ENCODE data around the gene NR5A2. TPM values are rescaled to one million over a fixed set of nuclear protein-coding genes. Genes with fewer than 3 reads are reported as not detected.

Gene NR5A2
- total and polyA plus RNA-seq, 4 donors: 2.0 to 10.3 (median 4.1) TPM; not detected in 1

DNA sequence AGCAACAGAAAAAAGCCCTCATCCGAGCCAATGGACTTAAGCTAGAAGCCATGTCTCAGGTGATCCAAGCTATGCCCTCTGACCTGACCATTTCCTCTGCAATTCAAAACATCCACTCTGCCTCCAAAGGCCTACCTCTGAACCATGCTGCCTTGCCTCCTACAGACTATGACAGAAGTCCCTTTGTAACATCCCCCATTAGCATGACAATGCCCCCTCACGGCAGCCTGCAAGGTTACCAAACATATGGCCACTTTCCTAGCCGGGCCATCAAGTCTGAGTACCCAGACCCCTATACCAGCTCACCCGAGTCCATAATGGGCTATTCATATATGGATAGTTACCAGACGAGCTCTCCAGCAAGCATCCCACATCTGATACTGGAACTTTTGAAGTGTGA lies 20.7 kb downstream of the NR5A2 start:
- Histone ChIP-seq H3K9me3 (ENCODE audit: control insufficient read depth, low read length) (peaks cover 3% of the 10 kb centered on the region), H3K27ac (ENCODE audit: low read depth in 1 of 2, low read length in 2 of 2) (no peak overlapping the region), H3K36me3 (ENCODE audit: control insufficient read depth in 1 of 2, insufficient read depth in 2 of 2, low read length in 1 of 2) (no peaks in the 10 kb centered on the region), H3K4me1 (ENCODE audit: control insufficient read depth in 1 of 2, insufficient read depth in 2 of 2, low read length in 2 of 2) (no peaks in the 10 kb centered on the region), H3K27me3 (ENCODE audit: control insufficient read depth in 1 of 2, insufficient read depth in 2 of 2, low read length in 1 of 2) (peaks cover 0 to 4% of the 10 kb centered on the region in 2 donors), H3K4me3 (ENCODE audit: low read length in 2 of 2) (no peak overlapping the region)
- intact Hi-C loops (cut with DNase I): no loop called here
- WGBS, 2 donors: 63 to 67% methylated on average over 5 of the region's 5 CpGs
- no peak for ATAC-seq (ENCODE audit: low FRiP score)
- DNase-seq: no peak

DNA sequence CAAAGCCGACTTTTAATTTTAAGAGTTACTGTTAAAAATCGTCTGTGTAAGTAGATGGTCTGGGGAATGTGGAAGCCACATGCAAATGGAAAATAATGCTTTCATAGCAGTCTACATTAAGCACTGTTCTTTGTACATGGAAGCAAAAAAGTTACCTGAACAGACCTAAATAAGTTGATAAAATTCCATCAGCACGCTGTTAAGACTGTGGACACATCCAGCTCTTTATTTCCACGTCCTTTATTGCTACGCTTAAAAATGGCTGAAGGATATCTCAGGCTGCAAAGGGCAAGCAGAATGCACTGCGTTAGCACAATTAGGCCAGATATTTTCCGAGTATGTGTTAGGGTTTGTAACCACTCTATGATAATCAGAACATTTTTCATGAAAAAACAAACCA lies 22.3 kb downstream of the NR5A2 start:
- DNase-seq: no peak
- no peaks in the 10 kb centered on the region for H3K4me1 ChIP-seq (ENCODE audit: control insufficient read depth in 1 of 2, insufficient read depth in 2 of 2, low read length in 2 of 2)
- ATAC-seq (ENCODE audit: low FRiP score): no peak
- no peak overlapping the region for H3K27ac ChIP-seq (ENCODE audit: low read depth in 1 of 2, low read length in 2 of 2)
- H3K9me3 ChIP-seq (ENCODE audit: control insufficient read depth, low read length): peaks cover 3% of the 10 kb centered on the region
- peaks cover 0 to 4% of the 10 kb centered on the region in 2 donors for H3K27me3 ChIP-seq (ENCODE audit: control insufficient read depth in 1 of 2, insufficient read depth in 2 of 2, low read length in 1 of 2)
- intact Hi-C loops (cut with DNase I): no loop called here
- WGBS, 2 donors: 69 to 72% methylated on average over 7 of the region's 7 CpGs
- no peak overlapping the region for H3K4me3 ChIP-seq (ENCODE audit: low read length in 2 of 2)
- H3K36me3 ChIP-seq (ENCODE audit: control insufficient read depth in 1 of 2, insufficient read depth in 2 of 2, low read length in 1 of 2): no peaks in the 10 kb centered on the region

DNA sequence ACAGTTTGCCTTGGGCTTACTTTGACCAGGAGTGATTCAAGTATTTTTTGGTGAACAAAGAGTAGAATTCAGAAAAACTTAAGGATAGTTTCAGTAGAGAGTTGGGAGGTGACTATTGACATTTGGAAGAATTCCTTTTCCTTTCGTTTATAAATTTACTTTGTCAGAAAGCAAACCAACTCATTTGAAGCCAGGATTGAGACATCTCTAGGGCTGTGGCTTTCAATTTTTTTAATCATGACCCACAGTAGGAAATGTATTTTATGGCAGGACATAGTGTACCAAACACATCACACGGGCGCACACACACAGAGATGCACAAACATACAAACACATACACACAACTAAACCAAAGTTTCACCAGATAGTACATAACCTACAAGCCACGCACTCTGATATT lies 24.1 kb downstream of the NR5A2 start:
- Histone ChIP-seq H3K27me3 (ENCODE audit: control insufficient read depth in 1 of 2, insufficient read depth in 2 of 2, low read length in 1 of 2) (peaks cover 0 to 4% of the 10 kb centered on the region in 2 donors), H3K4me3 (ENCODE audit: low read length in 2 of 2) (no peak overlapping the region), H3K9me3 (ENCODE audit: control insufficient read depth, low read length) (peaks cover 3% of the 10 kb centered on the region), H3K4me1 (ENCODE audit: control insufficient read depth in 1 of 2, insufficient read depth in 2 of 2, low read length in 2 of 2) (no peaks in the 10 kb centered on the region), H3K36me3 (ENCODE audit: control insufficient read depth in 1 of 2, insufficient read depth in 2 of 2, low read length in 1 of 2) (no peaks in the 10 kb centered on the region), H3K27ac (ENCODE audit: low read depth in 1 of 2, low read length in 2 of 2) (no peak overlapping the region)
- intact Hi-C loops (cut with DNase I): no loop called here
- 86 to 92% methylated on average over 4 of the region's 4 CpGs for WGBS, 2 donors
- DNase-seq (no peak), ATAC-seq (ENCODE audit: low FRiP score) (no peak)

- Histone ChIP-seq H3K4me3 (ENCODE audit: low read length in 2 of 2) (no peak overlapping the region), H3K4me1 (ENCODE audit: control insufficient read depth in 1 of 2, insufficient read depth in 2 of 2, low read length in 2 of 2) (no peaks in the 10 kb centered on the region), H3K27me3 (ENCODE audit: control insufficient read depth in 1 of 2, insufficient read depth in 2 of 2, low read length in 1 of 2) (peaks cover 0 to 4% of the 10 kb centered on the region in 2 donors), H3K36me3 (ENCODE audit: control insufficient read depth in 1 of 2, insufficient read depth in 2 of 2, low read length in 1 of 2) (no peaks in the 10 kb centered on the region), H3K27ac (ENCODE audit: low read depth in 1 of 2, low read length in 2 of 2) (no peak overlapping the region), H3K9me3 (ENCODE audit: control insufficient read depth, low read length) (peaks cover 3% of the 10 kb centered on the region)
- intact Hi-C loops (cut with DNase I): no loop called here
- ATAC-seq (ENCODE audit: low FRiP score) (no peak), DNase-seq (no peak)
- WGBS, 2 donors: 46 to 60% methylated on average over 2 of the region's 2 CpGs
Observed at GRCh38 chr1:200053091-200053490, 25.6 kb downstream of the NR5A2 start.

DNA sequence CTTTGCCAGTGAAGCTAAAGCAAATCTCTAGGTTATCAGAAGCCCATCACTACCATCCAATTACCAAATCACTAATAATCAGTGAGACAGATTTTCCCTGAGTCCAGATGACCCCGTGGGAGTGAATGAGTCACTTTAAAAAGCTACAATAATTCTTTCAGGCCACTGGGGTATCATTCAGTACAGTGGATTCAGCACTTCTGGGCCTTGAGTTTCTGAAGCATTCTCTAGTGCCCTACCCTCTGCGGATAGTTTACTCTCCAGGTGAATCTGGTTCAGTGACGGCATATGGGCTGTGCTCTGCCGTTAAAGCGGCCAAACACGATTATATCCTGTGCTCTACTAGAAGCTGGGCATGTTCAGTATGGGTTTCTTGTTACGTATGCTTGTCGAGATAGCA lies 26.1 kb downstream of the NR5A2 start:
- ATAC-seq (ENCODE audit: low FRiP score) (no peak), DNase-seq (no peak)
- no peaks in the 10 kb centered on the region for H3K4me1 ChIP-seq (ENCODE audit: control insufficient read depth in 1 of 2, insufficient read depth in 2 of 2, low read length in 2 of 2)
- WGBS, 2 donors: 57 to 58% methylated on average over 8 of the region's 8 CpGs
- H3K27me3 ChIP-seq (ENCODE audit: control insufficient read depth in 1 of 2, insufficient read depth in 2 of 2, low read length in 1 of 2): no peaks in the 10 kb centered on the region
- no peaks in the 10 kb centered on the region for H3K9me3 ChIP-seq (ENCODE audit: control insufficient read depth, low read length)
- intact Hi-C loops (cut with DNase I): no loop called here
- no peak overlapping the region for H3K27ac ChIP-seq (ENCODE audit: low read depth in 1 of 2, low read length in 2 of 2)
- no peaks in the 10 kb centered on the region for H3K36me3 ChIP-seq (ENCODE audit: control insufficient read depth in 1 of 2, insufficient read depth in 2 of 2, low read length in 1 of 2)
- H3K4me3 ChIP-seq (ENCODE audit: low read length in 2 of 2): no peak overlapping the region

GRCh38 chr1:200058341-200058740 lies 30.8 kb downstream of the NR5A2 start:
- ATAC-seq (ENCODE audit: low FRiP score) (no peak), DNase-seq (no peak)
- H3K27me3 ChIP-seq (ENCODE audit: control insufficient read depth in 1 of 2, insufficient read depth in 2 of 2, low read length in 1 of 2): peaks cover 0 to 1% of the 10 kb centered on the region in 2 donors
- H3K4me1 ChIP-seq (ENCODE audit: control insufficient read depth in 1 of 2, insufficient read depth in 2 of 2, low read length in 2 of 2): no peaks in the 10 kb centered on the region
- H3K9me3 ChIP-seq (ENCODE audit: control insufficient read depth, low read length): peaks cover 1% of the 10 kb centered on the region
- intact Hi-C loops (cut with DNase I): no loop called here
- no peaks in the 10 kb centered on the region for H3K36me3 ChIP-seq (ENCODE audit: control insufficient read depth in 1 of 2, insufficient read depth in 2 of 2, low read length in 1 of 2)
- no peak overlapping the region for H3K27ac ChIP-seq (ENCODE audit: low read depth in 1 of 2, low read length in 2 of 2)
- WGBS, 2 donors: 90 to 95% methylated on average over 15 of the region's 15 CpGs
- no peak overlapping the region for H3K4me3 ChIP-seq (ENCODE audit: low read length in 2 of 2)

DNA sequence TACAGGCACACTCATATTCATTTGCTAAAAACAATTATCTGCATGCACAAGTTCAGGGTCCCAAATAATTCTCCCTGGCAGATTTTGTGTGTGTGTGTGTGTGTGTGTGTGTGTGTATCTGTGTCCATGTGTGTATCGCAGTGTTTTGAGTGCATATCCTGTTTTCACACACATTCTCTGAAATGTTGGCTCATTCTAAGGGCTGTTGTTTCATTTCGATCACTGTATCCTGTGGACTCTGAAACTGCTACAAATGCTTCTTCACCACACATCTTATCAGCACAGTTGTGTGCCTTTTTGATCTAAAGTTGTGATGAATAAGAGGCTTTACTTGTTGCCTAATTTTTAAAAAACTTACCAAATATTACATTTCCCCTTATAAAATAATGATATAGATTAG lies 34.6 kb downstream of the NR5A2 start:
- Histone ChIP-seq H3K4me1 (ENCODE audit: control insufficient read depth in 1 of 2, insufficient read depth in 2 of 2, low read length in 2 of 2) (no peaks in the 10 kb centered on the region), H3K9me3 (ENCODE audit: control insufficient read depth, low read length) (peaks cover 1% of the 10 kb centered on the region), H3K4me3 (ENCODE audit: low read length in 2 of 2) (no peak overlapping the region), H3K36me3 (ENCODE audit: control insufficient read depth in 1 of 2, insufficient read depth in 2 of 2, low read length in 1 of 2) (no peaks in the 10 kb centered on the region), H3K27me3 (ENCODE audit: control insufficient read depth in 1 of 2, insufficient read depth in 2 of 2, low read length in 1 of 2) (peaks cover 0 to 1% of the 10 kb centered on the region in 2 donors), H3K27ac (ENCODE audit: low read depth in 1 of 2, low read length in 2 of 2) (no peak overlapping the region)
- DNase-seq (no peak), ATAC-seq (ENCODE audit: low FRiP score) (no peak)
- intact Hi-C loops (cut with DNase I): no loop called here
- WGBS, 2 donors: 68 to 72% methylated on average over 2 of the region's 2 CpGs

DNA sequence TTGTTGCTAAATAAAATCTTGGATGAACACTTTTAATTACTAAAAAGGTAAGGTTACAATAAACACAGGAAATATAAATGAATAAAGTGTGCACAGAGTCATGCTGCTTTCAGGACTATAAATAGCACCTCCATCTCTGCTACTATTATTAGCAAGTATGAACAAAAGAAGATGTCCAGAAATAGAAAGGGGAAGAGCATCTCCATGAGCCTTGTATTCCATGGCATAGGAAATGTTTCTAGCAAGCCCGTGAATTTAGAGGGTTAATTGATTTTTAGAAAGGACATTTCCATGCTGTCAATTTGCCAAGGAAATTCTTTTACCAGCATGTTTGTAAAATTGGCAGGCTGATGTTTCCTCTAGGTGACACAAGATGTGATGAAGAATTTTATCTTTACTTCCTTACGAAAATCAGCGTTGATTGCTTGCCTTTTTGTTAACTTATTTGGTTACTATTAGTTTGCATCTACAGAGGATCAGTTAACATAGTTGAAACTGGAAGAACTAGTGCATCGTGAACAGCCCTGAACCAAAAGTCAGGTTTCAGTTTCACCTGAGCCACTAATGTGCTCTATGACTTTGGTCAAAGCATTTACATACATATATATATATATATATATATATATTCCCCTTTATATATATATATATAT lies 45.3 kb downstream of the NR5A2 start:
- Histone ChIP-seq H3K36me3 (ENCODE audit: control insufficient read depth in 1 of 2, insufficient read depth in 2 of 2, low read length in 1 of 2) (no peaks in the 10 kb centered on the region), H3K4me3 (ENCODE audit: low read length in 2 of 2) (no peak overlapping the region), H3K27ac (ENCODE audit: low read depth in 1 of 2, low read length in 2 of 2) (no peak overlapping the region), H3K9me3 (ENCODE audit: control insufficient read depth, low read length) (no peaks in the 10 kb centered on the region), H3K27me3 (ENCODE audit: control insufficient read depth in 1 of 2, insufficient read depth in 2 of 2, low read length in 1 of 2) (no peaks in the 10 kb centered on the region), H3K4me1 (ENCODE audit: control insufficient read depth in 1 of 2, insufficient read depth in 2 of 2, low read length in 2 of 2) (no peaks in the 10 kb centered on the region)
- intact Hi-C loops (cut with DNase I): no loop called here
- ATAC-seq (ENCODE audit: low FRiP score) (no peak), DNase-seq (no peak)
- 58 to 59% methylated on average over 4 of the region's 4 CpGs for WGBS, 2 donors

- WGBS, 2 donors: 92 to 96% methylated on average over 1 of the region's 1 CpG
- no peaks in the 10 kb centered on the region for H3K4me1 ChIP-seq (ENCODE audit: control insufficient read depth in 1 of 2, insufficient read depth in 2 of 2, low read length in 2 of 2)
Observed at GRCh38 chr1:200073286-200073637, 45.8 kb downstream of the NR5A2 start.

More at GRCh38 chr1:200073286-200073637, 45.8 kb downstream of the NR5A2 start:
- Histone ChIP-seq H3K4me3 (ENCODE audit: low read length in 2 of 2) (no peak overlapping the region), H3K27ac (ENCODE audit: low read depth in 1 of 2, low read length in 2 of 2) (no peak overlapping the region), H3K27me3 (ENCODE audit: control insufficient read depth in 1 of 2, insufficient read depth in 2 of 2, low read length in 1 of 2) (no peaks in the 10 kb centered on the region), H3K9me3 (ENCODE audit: control insufficient read depth, low read length) (no peaks in the 10 kb centered on the region), H3K36me3 (ENCODE audit: control insufficient read depth in 1 of 2, insufficient read depth in 2 of 2, low read length in 1 of 2) (no peaks in the 10 kb centered on the region)
- intact Hi-C loops (cut with DNase I): no loop called here
- no peak for ATAC-seq (ENCODE audit: low FRiP score)
- DNase-seq: no peak

Measured in aorta (tissue), 5 donors.